GM23248 (cell line): Measurements from ENCODE around the gene DGKG. TPM values are rescaled to one million over a fixed set of nuclear protein-coding genes. Genes with fewer than 3 reads are reported as not detected.
A peak's percentile ranks its signal among the peaks of the same experiment; 100 is the strongest.

ENCODE experiments used
- DNase-seq: peaks from one replicate; pipeline ENCODE4 v3.0.0-alpha.2; 2015
- H2AFZ ChIP-seq: fragments of 200-600 bp; sonication (generic); 2 replicates; pipeline ENCODE4 v1.6.1; 2016; ENCODE audit warnings: antibody characterized with exemption
- H3F3A ChIP-seq: fragments of 200-600 bp; sonication (generic); 2 replicates; pipeline ENCODE4 v1.6.1; 2016; ENCODE audit warnings: mild to moderate bottlenecking, antibody characterized with exemption, mixed run types; ENCODE audit not compliant: insufficient read depth
- H3K27ac ChIP-seq: fragments of 200-600 bp; sonication (generic); 2 replicates; pipeline ENCODE4 v1.5.1; 2016; ENCODE audit warnings: mild to moderate bottlenecking
- H3K27me3 ChIP-seq: fragments of 200-600 bp; sonication (generic); replicated peaks from 2 replicates; pipeline ENCODE4 v1.6.1; 2016; ENCODE audit warnings: mild to moderate bottlenecking; ENCODE audit not compliant: insufficient read depth
- H3K36me3 ChIP-seq: fragments of 200-600 bp; sonication (generic); 2 replicates; pipeline ENCODE4 v1.6.1; 2016; ENCODE audit warnings: low read depth, mild to moderate bottlenecking
- H3K4me1 ChIP-seq: fragments of 200-600 bp; sonication (generic); 2 replicates; pipeline ENCODE4 v1.6.1; 2016; ENCODE audit warnings: mild to moderate bottlenecking; ENCODE audit not compliant: insufficient read depth
- H3K4me2 ChIP-seq: fragments of 200-600 bp; sonication (generic); one replicate; pipeline ENCODE4 v1.6.1; 2016; ENCODE audit warnings: mild to moderate bottlenecking; ENCODE audit not compliant: unreplicated experiment
- H3K4me3 ChIP-seq: fragments of 200-600 bp; sonication (generic); 2 replicates; pipeline ENCODE4 v1.5.1; 2016; ENCODE audit warnings: mild to moderate bottlenecking
- H3K79me2 ChIP-seq: fragments of 200-600 bp; sonication (generic); 2 replicates; pipeline ENCODE4 v1.6.1; 2016; ENCODE audit warnings: mild to moderate bottlenecking; ENCODE audit not compliant: insufficient read depth
- H3K9ac ChIP-seq: fragments of 200-600 bp; sonication (generic); 2 replicates; pipeline ENCODE4 v1.6.1; 2016; ENCODE audit warnings: mild to moderate bottlenecking
- H3K9me2 ChIP-seq: fragments of 200-600 bp; sonication (generic); 2 replicates; pipeline ENCODE4 v1.6.1; 2016; ENCODE audit warnings: mixed run types, mild to moderate bottlenecking, moderate library complexity; ENCODE audit not compliant: insufficient read depth
- H3K9me3 ChIP-seq: fragments of 200-600 bp; sonication (generic); one replicate; pipeline ENCODE4 v1.6.1; 2017; ENCODE audit warnings: low read depth
- H4K20me1 ChIP-seq: fragments of 200-600 bp; sonication (generic); 2 replicates; pipeline ENCODE4 v1.6.0; 2016; ENCODE audit not compliant: insufficient read depth
- EZH2 ChIP-seq: fragments of 200-600 bp; sonication (generic); IDR thresholded peaks from 2 replicates; pipeline ENCODE4 v1.6.1; 2018; ENCODE audit warnings: antibody characterized with exemption, mild to moderate bottlenecking; ENCODE audit not compliant: insufficient read depth, poor library complexity, severe bottlenecking
- EZH2phosphoT487 ChIP-seq: fragments of 200-600 bp; sonication (generic); IDR thresholded peaks from 2 replicates; pipeline ENCODE4 v1.6.1; 2018; ENCODE audit warnings: antibody characterized with exemption, moderate library complexity, mild to moderate bottlenecking, low read depth; ENCODE audit not compliant: insufficient read depth
- WGBS, 2 experiments: methylation state at CpG; one replicate each; pipeline ENCODE4 v1.1.6; 2015 to 2017; ENCODE audit warnings: low lambda C conversion rate in 2 of 2, low coverage in 1 of 2; ENCODE audit errors: missing lambda C conversion rate in 2 of 2; 5-methylcytosine and 5-hydroxymethylcytosine counted together
- in situ Hi-C: fragments of 300-500 bp; cut with MboI; formaldehyde crosslinking; loops from 2 replicates; pipeline ENCODE4 v1.15.0; 2020
- polyA plus RNA-seq: library from polyadenylated mRNA; unstranded; fragments of >200 nt; fragmentation: Nextera tagmentation; extraction: Ambion mirVana; gene quantifications from 2 replicates; pipeline ENCODE4 v1.2.1, GENCODE V29; 2016
- total RNA-seq: library from RNA; depleted of rRNA; stranded (reverse); fragments of >200 nt; shearing (Covaris generic); gene quantifications from 2 replicates; pipeline ENCODE4 v1.2.3, GENCODE V29; 2014

Gene DGKG
- total and polyA plus RNA-seq, 2 experiments from 2014 or later, result not detected

DNA sequence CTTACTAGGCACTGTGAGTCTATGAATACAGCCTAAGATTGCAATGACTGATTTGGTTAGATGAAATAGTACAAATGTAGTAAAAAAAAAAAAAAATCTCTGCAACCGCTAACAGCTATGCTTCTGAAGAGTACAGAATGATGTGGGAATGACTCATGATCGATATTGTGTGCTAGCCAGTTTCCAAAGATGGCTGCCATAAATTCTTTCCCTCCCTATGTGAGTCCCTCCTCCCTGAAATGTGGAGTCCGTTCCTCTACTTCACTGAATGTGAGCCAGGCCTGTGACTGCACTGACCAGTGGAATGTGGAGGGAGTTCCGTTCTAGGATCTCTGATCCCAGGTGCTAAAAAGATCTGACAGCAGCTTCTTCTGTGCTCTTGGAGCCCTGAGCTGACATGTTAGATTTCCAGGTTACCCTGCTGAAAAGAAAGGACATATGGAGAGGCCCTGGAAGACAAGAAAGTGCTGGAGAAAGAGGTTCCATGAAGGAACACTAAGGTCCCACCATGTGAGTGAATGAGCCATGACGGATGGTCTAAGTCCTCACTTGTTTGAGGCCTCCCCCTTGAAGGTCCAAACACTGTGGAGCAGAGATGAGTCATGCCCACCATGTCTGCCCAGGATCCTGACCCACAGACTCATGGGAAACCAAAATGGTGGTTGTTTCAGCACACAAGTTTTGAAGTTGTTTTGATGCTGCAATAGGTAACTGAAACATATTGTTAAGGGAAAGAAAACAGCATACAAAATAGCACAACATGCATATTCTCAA is 46.3 kb downstream of the DGKG start:
- Histone ChIP-seq H3K9me3 (no peaks in the 10 kb centered on the region), H3K4me1 (no peaks in the 10 kb centered on the region), H3K27ac (no peak overlapping the region), H3K36me3 (no peaks in the 10 kb centered on the region), H3K9ac (no peak overlapping the region), H3K9me2 (no peaks in the 10 kb centered on the region), H3K79me2 (no peaks in the 10 kb centered on the region), H3K27me3 (peaks cover 52% of the 10 kb centered on the region), H2AFZ (no peak overlapping the region), H3K4me2 (no peak overlapping the region), H3F3A (0 out of 2 replicates have a peak, but pooled peaks cover 1% of the 10 kb centered on the region), H4K20me1 (no peaks in the 10 kb centered on the region), H3K4me3 (no peak overlapping the region)
- peak; percentile 31 for DNase-seq
- in situ Hi-C loops, result no loop called here
- TF ChIP-seq EZH2 (no peak), EZH2phosphoT487 (no peak)
- 51 to 52% methylated on average over 5 of the region's 5 CpGs for WGBS, 2 experiments

DNA sequence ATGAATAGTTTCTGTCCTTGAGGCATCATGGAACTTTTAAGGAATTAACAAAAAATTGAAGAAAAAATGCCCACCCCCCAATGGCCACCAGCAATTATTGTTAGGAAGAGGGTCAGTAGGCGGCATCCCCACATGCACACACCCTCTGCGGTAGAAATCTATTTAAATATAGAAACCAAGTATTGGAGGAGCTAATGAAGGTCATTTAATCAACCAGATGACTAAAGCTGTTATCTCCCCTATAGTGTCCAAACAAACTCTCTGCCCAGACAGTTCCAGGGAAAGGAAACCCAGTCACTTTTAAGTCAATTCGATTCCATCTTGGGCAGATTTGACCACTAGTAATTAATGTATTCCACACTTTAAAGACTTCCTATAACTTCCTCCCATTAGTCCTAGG is 47.1 kb downstream of the DGKG start:
- Histone ChIP-seq H3K4me1 (no peaks in the 10 kb centered on the region), H3K79me2 (no peaks in the 10 kb centered on the region), H4K20me1 (no peaks in the 10 kb centered on the region), H3K9me2 (no peaks in the 10 kb centered on the region), H3K4me3 (no peak overlapping the region), H3K27ac (no peak overlapping the region), H3K36me3 (no peaks in the 10 kb centered on the region), H2AFZ (no peak overlapping the region), H3K9ac (no peak overlapping the region), H3F3A (no peaks in the 10 kb centered on the region), H3K4me2 (no peak overlapping the region), H3K9me3 (no peaks in the 10 kb centered on the region), H3K27me3 (peaks cover 52% of the 10 kb centered on the region)
- in situ Hi-C loops, result no loop called here
- 53 to 59% methylated on average over 3 of the region's 3 CpGs for WGBS, 2 experiments
- no peak for DNase-seq
- TF ChIP-seq EZH2phosphoT487 (no peak), EZH2 (no peak)

DNA sequence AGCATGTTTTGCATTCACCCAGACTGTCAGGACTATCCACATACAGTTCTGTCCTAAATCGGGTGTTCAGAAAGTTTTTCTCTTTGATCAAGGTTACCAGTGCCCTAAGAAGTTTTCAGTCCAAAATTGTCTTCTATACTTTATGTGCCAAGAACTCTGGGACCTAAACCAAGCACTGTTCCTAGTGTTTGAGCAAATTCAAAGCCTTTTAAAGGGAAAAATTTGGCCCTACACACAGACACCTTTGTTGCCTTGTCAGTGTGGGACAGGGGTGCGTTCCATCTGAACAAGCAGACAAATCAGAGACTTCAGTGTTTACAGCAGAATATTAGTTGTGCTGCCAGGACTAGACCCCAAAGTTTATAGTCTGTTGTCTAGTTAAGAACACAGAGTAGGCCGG is 50.6 kb downstream of the DGKG start:
- no peak for DNase-seq
- Histone ChIP-seq H3K4me1 (no peaks in the 10 kb centered on the region), H3K4me3 (no peak overlapping the region), H3K27ac (no peak overlapping the region), H3K9me2 (peaks cover 4% of the 10 kb centered on the region; the same call in 1 of the 2 replicates), H3K36me3 (no peaks in the 10 kb centered on the region), H3K9ac (no peak overlapping the region), H2AFZ (no peak overlapping the region), H4K20me1 (no peaks in the 10 kb centered on the region), H3K79me2 (no peaks in the 10 kb centered on the region), H3F3A (no peaks in the 10 kb centered on the region), H3K4me2 (no peak overlapping the region), H3K9me3 (no peaks in the 10 kb centered on the region), H3K27me3 (peaks cover 31% of the 10 kb centered on the region)
- TF ChIP-seq EZH2 (no peak), EZH2phosphoT487 (no peak)
- in situ Hi-C loops, result no loop called here
- 55 to 70% methylated on average over 3 of the region's 3 CpGs for WGBS, 2 experiments

DNA sequence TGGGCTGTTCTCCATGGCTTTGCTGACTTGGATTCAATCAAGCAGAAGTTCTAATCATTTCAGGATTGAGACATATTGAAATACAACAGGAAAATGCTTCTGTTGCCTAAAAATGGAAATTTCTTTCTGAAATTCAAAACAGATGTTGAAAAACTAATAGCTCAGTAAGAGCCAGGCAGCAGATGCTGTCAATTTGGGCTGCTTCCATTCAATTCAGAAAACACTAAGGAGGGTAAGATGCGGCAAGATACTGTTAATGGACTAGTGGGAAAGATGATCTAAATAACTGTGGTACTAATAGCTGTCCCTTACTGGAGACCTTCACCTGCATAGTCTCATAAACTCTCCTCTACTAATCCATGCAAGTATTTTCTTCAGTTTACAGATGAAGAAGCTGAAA is 53.5 kb downstream of the DGKG start:
- H3K4me3 ChIP-seq, result no peak overlapping the region
- H4K20me1 ChIP-seq, result no peaks in the 10 kb centered on the region
- 0 to 7% methylated on average over 1 of the region's 1 CpG for whole genome bisulfite sequencing, 2 experiments
- H3F3A ChIP-seq, result no peaks in the 10 kb centered on the region
- H3K4me1 ChIP-seq, result no peaks in the 10 kb centered on the region
- H2AFZ ChIP-seq, result no peak overlapping the region
- H3K27ac ChIP-seq, result no peak overlapping the region
- TF ChIP-seq EZH2phosphoT487 (no peak), EZH2 (no peak)
- H3K27me3 ChIP-seq, result peaks cover 52% of the 10 kb centered on the region
- H3K79me2 ChIP-seq, result no peaks in the 10 kb centered on the region
- no peak overlapping the region for H3K9ac ChIP-seq
- no peaks in the 10 kb centered on the region for H3K9me3 ChIP-seq
- no peaks in the 10 kb centered on the region for H3K36me3 ChIP-seq
- DNase-seq, result no peak
- no peak overlapping the region for H3K4me2 ChIP-seq
- H3K9me2 ChIP-seq, result peaks cover 4% of the 10 kb centered on the region; the same call in 1 of the 2 replicates
- in situ Hi-C loops, result no loop called here
